ENCODE measurements around the gene EGFLAM. TPM values are rescaled to one million over a fixed set of nuclear protein-coding genes. Genes with fewer than 3 reads are reported as not detected.

EGFLAM gene
- total and polyA plus RNA-seq, 9 of the 15 experiments (the other 6 are each of a cell fraction or from before 2014, with no cell fraction given): 0.09 to 2.5 (median 1.0) TPM

GRCh38 chr5:38417658-38418017 lies 159.3 kb downstream of the EGFLAM start (continued):
- TF ChIP-seq TEAD4 (IDR thresholded peaks at IDR 0.05; ENCODE audit: low read length) (no peak), TEAD4 (CRISPR knock-in tag; IDR thresholded peaks at IDR 0.05; ENCODE audit: borderline replicate concordance) (no peak)

DNA sequence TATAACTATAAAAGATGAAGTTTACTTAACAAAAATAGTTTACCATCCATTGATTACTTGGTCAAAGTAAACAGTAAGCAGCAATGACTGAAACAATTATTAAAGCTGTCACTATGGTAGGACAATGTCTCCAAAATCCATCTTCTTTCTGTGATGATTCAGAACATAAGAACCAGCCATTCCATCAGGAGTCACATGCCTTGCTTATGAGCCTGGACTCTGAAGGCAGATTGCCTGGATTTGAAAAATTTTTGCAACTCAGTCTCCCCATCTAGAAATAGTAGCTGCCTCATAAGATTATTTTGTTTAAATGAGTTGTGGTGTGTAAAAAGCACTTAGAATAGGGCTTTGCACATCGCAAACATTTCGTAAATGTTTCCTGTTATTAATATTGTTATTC lies 161.9 kb downstream of the EGFLAM start:
- H2AFZ ChIP-seq (ENCODE audit: low read depth, low read length): no peak overlapping the region
- TF ChIP-seq CBFA2T3 (IDR thresholded peaks at IDR 0.05): no peak
- TF ChIP-seq HNRNPL (IDR thresholded peaks at IDR 0.05; ENCODE audit: low read depth, low read length): no peak
- TF ChIP-seq CC2D1A (IDR thresholded peaks at IDR 0.05): no peak
- no peak for TF ChIP-seq CCAR2 (IDR thresholded peaks at IDR 0.05; ENCODE audit: low read depth, low read length)
- TF ChIP-seq SRSF1 (IDR thresholded peaks at IDR 0.05; ENCODE audit: low read depth, low read length): no peak
- no peak for TF ChIP-seq KHSRP (IDR thresholded peaks at IDR 0.05)
- TF ChIP-seq FOXJ3 (CRISPR knock-in tag; IDR thresholded peaks at IDR 0.05): no peak
- no peak for TF ChIP-seq ZBTB17 (CRISPR knock-in tag; IDR thresholded peaks at IDR 0.05)
- no peak for TF ChIP-seq PRDM10 (IDR thresholded peaks at IDR 0.05; ENCODE audit: partially characterized antibody)
- no peak for TF ChIP-seq ZFP91 (CRISPR knock-in tag; IDR thresholded peaks at IDR 0.05)
- TF ChIP-seq, protein P1, sequence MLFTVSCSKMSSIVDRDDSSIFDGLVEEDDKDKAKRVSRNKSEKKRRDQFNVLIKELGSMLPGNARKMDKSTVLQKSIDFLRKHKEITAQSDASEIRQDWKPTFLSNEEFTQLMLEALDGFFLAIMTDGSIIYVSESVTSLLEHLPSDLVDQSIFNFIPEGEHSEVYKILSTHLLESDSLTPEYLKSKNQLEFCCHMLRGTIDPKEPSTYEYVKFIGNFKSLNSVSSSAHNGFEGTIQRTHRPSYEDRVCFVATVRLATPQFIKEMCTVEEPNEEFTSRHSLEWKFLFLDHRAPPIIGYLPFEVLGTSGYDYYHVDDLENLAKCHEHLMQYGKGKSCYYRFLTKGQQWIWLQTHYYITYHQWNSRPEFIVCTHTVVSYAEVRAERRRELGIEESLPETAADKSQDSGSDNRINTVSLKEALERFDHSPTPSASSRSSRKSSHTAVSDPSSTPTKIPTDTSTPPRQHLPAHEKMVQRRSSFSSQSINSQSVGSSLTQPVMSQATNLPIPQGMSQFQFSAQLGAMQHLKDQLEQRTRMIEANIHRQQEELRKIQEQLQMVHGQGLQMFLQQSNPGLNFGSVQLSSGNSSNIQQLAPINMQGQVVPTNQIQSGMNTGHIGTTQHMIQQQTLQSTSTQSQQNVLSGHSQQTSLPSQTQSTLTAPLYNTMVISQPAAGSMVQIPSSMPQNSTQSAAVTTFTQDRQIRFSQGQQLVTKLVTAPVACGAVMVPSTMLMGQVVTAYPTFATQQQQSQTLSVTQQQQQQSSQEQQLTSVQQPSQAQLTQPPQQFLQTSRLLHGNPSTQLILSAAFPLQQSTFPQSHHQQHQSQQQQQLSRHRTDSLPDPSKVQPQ (CRISPR knock-in tag; IDR thresholded peaks at IDR 0.05; ENCODE audit: borderline replicate concordance): no peak

More for the DNA sequence above, 161.9 kb downstream of the EGFLAM start:
- no peak overlapping the region for H3K4me3 ChIP-seq
- ChIA-PET CTCF (ENCODE audit: low intra/inter-chr PET ratio) (interaction anchor here (0.6 to 1.5 kb wide), 6 partner anchors 245 to 1663 kb away, joined by 3 to 11 read pairs (median 3); no protein-coding TSS in a partner anchor), POLR2A (interaction anchor here (0.5 kb wide), 1 partner anchor 253 kb away, joined by 3 read pairs; no protein-coding TSS in a partner anchor)
- in situ Hi-C loops (cut with MboI): no loop called here
- H3K9me3 ChIP-seq (replicated peaks; ENCODE audit: control insufficient read depth, insufficient read depth, low read depth, low read length): no peaks in the 10 kb centered on the region
- DNase-seq (ENCODE audit: extremely low read depth in 1 of 4, low spot score in 3 of 4): no peak
- no peak overlapping the region for H3K4me2 ChIP-seq (ENCODE audit: insufficient read depth, low read length)
- H3K27ac ChIP-seq (ENCODE audit: extremely low read depth, low read depth, low read length): no peak overlapping the region
- H3K9ac ChIP-seq (ENCODE audit: insufficient read depth in 1 of 2, low read depth in 2 of 2, low read length in 2 of 2): no peak overlapping the region
- no peaks in the 10 kb centered on the region for H4K20me1 ChIP-seq (replicated peaks; ENCODE audit: control insufficient read depth, insufficient read depth, low read length)
- no peaks in the 10 kb centered on the region for H3K79me2 ChIP-seq (ENCODE audit: control insufficient read depth, insufficient read depth, low read length)
- H3K27me3 ChIP-seq (ENCODE audit: control insufficient read depth in 2 of 2, insufficient read depth in 2 of 2, low read length in 2 of 2): peaks cover 0 to 10% of the 10 kb centered on the region in 2 experiments; a peak in 1 of 5 replicates
- intact Hi-C loops (cut with micrococcal nuclease): loop anchor here (5.0 kb wide), 1 partner anchor 387 kb away; no protein-coding TSS in a partner anchor
- H3K9me1 ChIP-seq (ENCODE audit: control insufficient read depth, insufficient read depth, low read length): no peaks in the 10 kb centered on the region
- 38% methylated on average over 2 of the region's 2 CpGs for WGBS (ENCODE audit: insufficient coverage, low coverage, missing lambda C conversion rate)
- ATAC-seq: no peak
- H3K4me1 ChIP-seq (replicated peaks in 1 of 2; ENCODE audit: control insufficient read depth in 2 of 2, insufficient read depth in 2 of 2, low read length in 2 of 2): no peaks in the 10 kb centered on the region
- BruUV-seq (replicated peaks): no TSS peak
- no peaks in the 10 kb centered on the region for H3K36me3 ChIP-seq (ENCODE audit: control insufficient read depth, insufficient read depth, low read length)
- no peak for FAIRE-seq

Data from K562 (cell line).